ENCODE measurements around the gene LAYN.

DNA sequence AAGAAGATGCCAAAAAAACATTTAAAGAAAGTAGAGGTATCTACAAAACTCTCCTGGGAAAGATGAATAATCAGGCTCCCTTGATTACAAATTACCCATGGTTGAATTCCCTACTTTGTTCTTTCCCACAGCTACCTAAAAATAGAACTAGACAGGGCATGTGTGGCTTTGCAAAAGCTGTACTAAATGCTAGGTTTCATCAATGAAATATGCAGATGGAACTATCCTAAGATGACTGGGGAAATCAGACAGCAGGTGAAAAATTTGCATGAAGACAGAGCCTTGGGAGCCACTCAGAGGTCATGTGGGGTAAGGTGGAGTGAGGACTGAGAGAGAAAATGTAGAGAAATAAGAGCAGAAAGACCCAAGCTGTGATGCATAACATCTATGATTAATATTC lies 14.7 kb downstream of the LAYN start:
- TF ChIP-seq POLR2AphosphoS5 (IDR thresholded peaks at IDR 0.05; ENCODE audit: low read depth, low read length): no peak
- no peak for TF ChIP-seq POLR2A (IDR thresholded peaks at IDR 0.05; ENCODE audit: low read depth, low read length)
- TF ChIP-seq TAF1 (IDR thresholded peaks at IDR 0.05; ENCODE audit: borderline replicate concordance, low read depth, low read length): no peak
